Loucy (cell line): ENCODE results near the gene LCE5A.

ENCODE experiments used
- EZH2phosphoT487 ChIP-seq: fragments of 200-600 bp; IDR thresholded peaks from 2 replicates; pipeline ENCODE4 v1.6.1; 2018; ENCODE audit warnings: antibody characterized with exemption, mild to moderate bottlenecking, moderate library complexity, borderline replicate concordance
- TF ChIP-seq, protein P1 (sequence below): fragments of 200-600 bp; sonication (generic); conservative IDR thresholded peaks from 2 replicates; pipeline ENCODE4 v1.5.1; 2014; ENCODE audit warnings: mild to moderate bottlenecking, antibody characterized with exemption, low read length

DNA sequence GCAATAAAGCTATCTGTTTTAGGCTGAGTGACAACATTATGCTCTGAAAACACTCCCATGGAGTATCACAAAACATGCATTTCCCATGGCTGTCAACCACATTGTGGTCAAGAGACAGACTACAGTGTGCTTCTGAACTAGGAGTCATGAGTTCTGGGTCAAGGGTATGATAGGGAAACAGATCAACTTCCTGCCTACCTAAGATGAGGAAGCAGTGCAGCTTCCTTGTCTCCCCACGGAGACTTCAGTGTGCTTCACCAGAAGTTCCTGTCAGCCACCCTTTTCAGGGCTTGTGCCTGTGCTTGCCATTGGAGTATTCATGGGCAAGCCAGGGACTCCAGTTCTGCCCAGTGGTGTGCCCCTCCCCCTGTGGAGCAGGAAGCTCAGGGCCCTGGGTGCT lies 36.1 kb downstream of the LCE5A start:
- no peak for TF ChIP-seq EZH2phosphoT487
- TF ChIP-seq, protein P1, sequence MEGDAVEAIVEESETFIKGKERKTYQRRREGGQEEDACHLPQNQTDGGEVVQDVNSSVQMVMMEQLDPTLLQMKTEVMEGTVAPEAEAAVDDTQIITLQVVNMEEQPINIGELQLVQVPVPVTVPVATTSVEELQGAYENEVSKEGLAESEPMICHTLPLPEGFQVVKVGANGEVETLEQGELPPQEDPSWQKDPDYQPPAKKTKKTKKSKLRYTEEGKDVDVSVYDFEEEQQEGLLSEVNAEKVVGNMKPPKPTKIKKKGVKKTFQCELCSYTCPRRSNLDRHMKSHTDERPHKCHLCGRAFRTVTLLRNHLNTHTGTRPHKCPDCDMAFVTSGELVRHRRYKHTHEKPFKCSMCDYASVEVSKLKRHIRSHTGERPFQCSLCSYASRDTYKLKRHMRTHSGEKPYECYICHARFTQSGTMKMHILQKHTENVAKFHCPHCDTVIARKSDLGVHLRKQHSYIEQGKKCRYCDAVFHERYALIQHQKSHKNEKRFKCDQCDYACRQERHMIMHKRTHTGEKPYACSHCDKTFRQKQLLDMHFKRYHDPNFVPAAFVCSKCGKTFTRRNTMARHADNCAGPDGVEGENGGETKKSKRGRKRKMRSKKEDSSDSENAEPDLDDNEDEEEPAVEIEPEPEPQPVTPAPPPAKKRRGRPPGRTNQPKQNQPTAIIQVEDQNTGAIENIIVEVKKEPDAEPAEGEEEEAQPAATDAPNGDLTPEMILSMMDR: no peak
